ENCODE results near the gene FIGN. TPM values are rescaled to one million over a fixed set of nuclear protein-coding genes. Genes with fewer than 3 reads are reported as not detected.

The FIGN gene
- total RNA-seq, 2 donors from 2014 or later: 0.79 to 1.5 TPM

DNA sequence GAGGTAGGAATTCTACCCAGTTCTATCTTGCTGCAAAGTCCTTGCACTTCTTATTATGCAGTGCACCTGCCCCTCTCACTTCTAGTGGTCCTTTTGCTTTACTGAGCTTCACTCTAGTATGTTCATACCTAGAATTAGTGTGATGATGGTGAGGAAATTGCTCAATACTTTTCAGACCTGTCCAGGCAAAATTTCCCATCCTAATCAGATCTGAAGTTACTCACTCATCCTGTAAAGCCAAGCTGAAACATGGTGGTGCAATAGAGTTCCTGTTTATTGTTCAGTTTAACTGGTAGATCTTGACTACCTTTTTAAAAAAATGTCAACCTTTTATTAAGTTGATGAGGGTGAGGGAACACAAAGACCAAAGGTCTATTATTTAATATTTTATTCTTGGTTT is 12.6 kb upstream of the FIGN start:
- ATAC-seq (no peak), DNase-seq (no peak)
- intact Hi-C loops (cut with DNase I, micrococcal nuclease): no loop called here

DNA sequence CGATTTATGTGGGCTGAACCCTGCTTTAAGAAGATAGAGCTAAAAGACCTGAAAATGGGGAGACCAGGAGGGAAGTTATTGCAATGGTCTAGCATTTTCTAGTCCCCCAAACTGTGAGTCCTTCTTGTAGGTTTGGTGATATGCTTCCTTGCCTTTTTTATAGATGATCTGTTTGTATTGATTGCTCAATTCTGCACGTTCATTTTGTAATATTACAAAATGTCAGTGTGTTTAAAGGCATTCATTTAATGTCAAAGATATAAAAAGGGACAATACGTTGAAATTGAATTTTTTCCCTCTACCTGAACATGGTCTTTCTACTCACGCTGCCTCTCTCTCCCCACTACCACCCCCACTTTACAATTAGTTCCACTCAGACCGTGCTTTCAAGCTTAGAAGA is 5.6 kb upstream of the FIGN start:
- intact Hi-C loops (cut with DNase I, micrococcal nuclease): no loop called here
- ATAC-seq: no peak
- DNase-seq: no peak

DNA sequence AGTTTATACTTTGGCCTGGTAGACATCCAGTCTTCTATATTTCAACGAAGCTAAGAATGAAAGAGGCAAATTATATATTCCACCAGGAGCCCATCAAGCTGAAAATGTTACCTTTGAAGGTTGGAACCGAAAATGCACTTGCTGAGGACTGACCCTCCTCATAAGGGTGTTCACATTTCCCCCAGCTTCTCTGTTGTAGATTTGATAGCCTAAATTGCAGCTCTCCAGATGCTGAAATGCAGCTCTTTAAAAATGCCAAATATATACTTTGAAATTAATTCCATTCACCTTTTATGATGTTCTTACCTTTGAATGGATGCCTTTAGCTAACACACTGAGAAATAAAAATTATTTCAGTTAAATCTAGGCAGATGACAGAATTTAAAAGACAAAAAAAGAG is 1.8 kb upstream of the FIGN start:
- ATAC-seq (no peak), DNase-seq (no peak)
- intact Hi-C loops (cut with DNase I, micrococcal nuclease): no loop called here

DNA sequence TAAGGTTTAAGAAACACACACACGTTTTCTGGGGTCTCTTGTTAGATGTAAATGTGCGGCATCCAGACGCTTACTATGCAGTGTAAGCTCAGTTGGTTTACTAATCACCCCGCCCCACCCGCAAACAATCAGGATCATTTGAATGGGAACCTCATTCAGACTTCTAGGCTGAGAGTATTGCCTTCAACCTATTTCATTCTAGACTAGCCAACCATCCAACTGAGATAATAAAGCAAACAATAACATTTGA is 1.3 kb upstream of the FIGN start:
- ATAC-seq: no peak
- intact Hi-C loops (cut with DNase I, micrococcal nuclease): no loop called here
- no peak for DNase-seq

DNA sequence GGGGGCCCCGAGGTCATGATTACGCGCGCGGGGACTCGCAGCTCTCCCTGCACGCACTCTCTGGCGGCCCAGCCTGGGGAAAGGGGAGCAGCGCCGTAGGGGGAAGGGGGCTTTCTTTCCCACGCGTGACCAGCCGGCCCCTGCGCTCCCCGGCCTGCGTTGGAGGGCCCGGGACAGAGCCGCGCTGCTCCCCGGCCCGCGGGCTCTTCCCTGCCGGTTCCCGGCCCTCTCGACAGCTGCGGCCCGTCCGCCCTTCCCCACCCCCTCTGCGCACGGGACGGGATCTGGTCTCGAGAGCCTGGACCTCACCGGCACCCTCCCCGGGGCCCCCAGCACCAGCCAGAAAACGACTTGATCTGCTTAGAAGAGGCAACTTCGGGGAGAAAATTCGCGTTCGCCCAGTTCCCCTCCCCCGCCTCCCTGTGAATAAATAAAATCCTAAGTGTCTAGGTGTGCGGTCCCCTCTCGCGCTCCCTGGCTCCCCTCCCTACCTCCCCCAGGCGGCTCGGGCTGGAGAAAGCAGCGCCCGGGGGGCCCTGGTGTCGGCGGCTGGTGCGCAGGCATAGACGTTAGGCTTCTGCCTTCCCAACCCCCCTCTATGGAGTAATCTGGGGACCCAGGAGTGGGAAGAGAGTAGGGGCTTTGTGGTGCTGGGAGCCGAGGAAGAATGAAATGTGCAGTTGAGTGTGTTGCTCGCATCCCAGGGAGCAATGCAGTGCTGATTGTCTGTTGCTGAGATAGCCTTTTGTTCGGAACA is 803 bp upstream of the FIGN start:
- DNase-seq: peak in 1 of 2 donors; percentile 9
- peak; percentile 16 for ATAC-seq
- intact Hi-C loops (cut with DNase I, micrococcal nuclease): no loop called here

DNA sequence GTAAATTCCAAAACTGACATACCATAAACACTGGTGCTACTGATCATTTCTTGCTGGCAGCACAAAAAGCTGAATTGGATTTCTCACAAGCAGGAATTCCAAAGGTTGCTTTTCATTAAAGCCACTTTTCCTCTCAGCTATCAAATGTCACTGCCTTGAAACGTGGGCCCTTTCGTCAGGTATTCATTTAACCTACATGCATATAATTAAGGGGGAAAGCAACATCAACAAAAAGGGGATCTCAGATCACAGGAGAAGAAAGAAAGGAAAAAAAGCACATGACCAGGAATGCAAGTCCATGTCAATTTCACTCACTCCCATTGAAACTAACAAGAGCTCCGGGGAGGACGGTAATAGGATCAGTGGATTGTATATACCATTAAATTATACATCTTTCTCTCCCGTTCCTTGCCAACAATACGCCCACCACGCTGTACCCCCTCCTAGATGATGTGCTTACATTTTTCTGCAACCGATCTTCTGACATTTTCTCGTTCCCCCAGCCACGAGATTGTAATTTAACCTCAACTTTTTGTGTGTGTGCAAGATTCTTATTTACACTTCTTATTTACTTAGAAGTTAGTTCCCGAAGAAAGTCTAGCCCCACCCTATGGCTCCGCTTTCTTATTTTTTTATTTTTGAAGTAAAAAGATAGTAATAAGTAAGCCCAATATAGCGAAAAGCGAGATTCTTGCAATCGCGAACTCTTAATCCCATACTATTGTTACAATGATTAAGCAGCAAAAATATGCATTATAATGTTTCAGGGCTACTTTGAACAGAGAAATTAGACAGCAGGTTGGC is 725 bp downstream of the FIGN start:
- DNase-seq (no peak), ATAC-seq (no peak)
- intact Hi-C loops (cut with DNase I, micrococcal nuclease): no loop called here

DNA sequence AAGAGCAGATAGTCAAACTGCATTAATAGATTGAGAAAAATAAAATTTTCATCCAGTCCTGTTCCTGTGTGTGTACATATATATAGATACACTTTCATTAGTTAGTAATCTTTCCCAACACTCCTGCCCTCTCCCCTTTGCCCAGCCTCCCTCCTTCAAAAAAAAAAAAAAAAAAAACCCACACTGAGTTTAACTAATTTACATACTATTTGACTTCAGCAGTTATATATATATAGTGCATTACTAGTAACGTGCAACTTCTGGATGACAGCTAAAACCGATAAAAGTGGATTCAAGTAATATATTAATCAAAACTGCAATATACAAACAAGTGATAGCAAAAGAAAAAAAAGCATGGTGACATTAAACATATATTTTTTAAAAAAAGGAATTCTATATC is 1.4 kb downstream of the FIGN start:
- ATAC-seq (no peak), DNase-seq (no peak)
- intact Hi-C loops (cut with DNase I, micrococcal nuclease): no loop called here

DNA sequence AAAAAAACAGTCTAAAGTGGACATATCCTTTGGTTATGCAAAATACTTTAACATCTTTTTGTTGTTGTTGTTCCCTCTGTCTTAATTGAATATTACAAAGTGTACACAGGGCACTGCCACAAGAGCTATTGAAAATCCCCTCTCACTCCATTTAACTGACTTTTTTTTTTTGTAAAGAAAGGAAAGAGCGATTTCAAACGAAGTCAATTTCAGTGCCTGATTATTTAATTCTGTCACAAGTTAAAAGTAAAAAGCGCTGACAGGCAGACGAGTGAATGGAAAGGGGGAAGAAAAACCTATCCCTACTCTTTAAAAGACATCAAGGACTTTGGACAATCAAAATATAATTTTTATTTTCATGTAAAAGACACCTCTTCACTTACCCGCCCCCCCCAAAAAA is 1.9 kb downstream of the FIGN start:
- intact Hi-C loops (cut with DNase I, micrococcal nuclease): no loop called here
- DNase-seq (no peak), ATAC-seq (no peak)

DNA sequence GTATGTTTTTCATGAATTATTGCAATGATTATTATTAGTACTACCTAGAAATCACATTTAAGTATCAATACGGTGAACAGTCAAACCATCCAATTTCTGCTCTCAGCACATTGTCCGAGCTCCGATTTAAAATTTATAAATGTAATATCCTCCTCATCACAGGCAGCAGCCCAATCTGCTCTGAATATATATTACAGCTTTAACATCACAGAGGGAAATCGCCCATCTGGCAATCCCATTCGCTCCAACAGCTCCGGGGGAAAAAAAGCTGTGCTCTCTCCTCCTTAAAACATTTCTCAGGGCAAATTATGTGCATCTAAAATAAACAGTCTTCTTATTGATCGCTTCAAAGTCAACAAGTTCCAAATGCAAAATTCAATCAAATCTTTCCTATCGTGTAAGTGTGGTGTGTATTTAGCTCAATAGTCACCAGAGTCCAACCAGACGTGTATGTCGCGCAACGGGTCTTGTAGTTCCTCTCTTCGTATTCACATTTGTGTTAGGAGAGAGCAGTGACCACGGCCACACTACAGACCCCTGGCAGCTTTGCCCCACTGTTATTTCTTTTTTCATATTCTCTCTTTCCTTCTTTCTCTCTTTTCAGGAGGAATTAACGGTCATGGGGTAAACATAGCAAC is 2.4 kb downstream of the FIGN start:
- ATAC-seq (no peak), DNase-seq (no peak)
- intact Hi-C loops (cut with DNase I, micrococcal nuclease): no loop called here

DNA sequence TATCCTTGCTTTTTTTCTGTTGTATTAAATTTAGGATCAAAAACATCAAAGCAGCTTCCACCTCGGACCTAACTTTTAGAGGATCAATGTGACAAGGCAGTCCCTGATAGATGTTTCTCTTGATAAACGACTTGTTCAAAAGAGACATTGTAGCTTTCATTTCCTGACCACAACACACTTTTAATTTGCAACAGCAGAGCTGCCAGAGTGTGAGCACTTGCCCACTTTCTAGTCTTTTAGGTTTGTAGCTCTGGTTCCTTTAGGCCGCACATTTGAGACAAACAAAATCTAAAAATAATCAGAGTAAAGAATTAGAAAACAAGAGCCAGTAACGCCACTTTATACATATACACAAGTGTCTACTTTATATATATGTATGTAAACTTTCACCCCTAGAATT is 3.1 kb downstream of the FIGN start:
- DNase-seq (no peak), ATAC-seq (no peak)
- intact Hi-C loops (cut with DNase I, micrococcal nuclease): no loop called here

DNA sequence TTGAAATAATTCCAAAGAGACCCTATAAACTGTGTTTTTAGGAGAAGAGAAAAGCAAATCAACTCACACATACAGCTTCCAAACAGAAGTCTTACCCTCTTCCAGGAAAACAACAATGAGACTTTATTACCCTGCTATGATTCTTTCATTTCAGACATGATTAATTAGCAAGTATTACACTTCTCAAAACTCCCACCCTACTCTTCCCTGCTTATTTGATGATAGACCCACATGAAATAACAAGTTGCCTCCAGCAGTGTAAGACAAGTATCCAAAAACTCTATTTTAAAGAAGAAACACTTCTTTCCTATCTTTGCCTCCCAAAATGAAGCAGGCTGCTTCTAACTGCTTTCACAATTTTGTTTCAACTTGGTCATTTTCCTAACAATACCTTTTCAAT is 4.1 kb downstream of the FIGN start:
- ATAC-seq (no peak), DNase-seq (no peak)
- intact Hi-C loops (cut with DNase I, micrococcal nuclease): no loop called here

DNA sequence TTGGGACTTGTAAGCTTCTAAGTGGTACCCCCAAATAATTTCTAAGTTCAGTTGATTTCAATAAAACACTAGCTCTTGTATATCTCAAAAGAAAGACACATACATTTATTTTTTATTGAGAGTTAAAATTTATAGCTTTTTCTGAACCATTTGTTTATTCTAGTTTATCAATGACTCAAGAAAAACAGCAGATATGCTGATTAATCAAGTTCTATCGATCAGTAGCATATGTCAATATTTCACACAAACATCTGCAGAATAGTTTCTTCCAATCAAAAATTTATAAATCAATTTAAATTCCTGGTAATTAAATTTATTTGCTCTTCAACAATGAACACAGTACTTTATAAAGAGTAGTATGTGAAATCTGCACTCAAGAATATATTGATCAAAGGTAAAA is 5.3 kb downstream of the FIGN start:
- DNase-seq (no peak), ATAC-seq (no peak)
- intact Hi-C loops (cut with DNase I, micrococcal nuclease): no loop called here

DNA sequence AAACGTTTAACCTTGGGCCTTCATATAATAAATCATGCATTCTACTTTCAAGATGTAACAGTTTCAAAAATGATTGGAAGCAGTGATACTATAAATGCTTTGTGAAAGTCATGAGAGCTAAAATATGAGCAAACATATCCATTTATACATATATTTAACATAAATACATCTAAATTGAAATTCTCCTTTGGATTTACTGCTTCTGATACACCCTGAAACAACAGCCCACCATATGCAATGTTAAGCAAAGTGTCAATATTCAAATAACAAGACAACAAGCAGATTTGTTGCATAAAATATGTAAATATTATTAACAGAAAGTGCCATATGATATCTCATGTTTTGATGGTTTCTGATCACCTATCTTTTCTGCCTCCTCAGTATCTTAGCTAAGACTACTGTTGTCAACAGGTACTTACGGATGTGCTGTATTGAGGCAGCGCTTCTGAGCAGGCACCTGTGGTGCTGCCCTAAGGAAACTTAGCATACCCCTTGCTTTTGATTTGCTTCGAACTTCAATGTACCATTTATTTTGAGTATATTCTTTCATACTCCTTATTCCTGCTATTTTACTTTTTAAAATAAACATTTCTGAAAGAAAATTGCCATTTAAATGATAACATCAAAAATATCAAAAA is 6.1 kb downstream of the FIGN start:
- DNase-seq: no peak
- ATAC-seq: no peak
- intact Hi-C loops (cut with DNase I, micrococcal nuclease): no loop called here

DNA sequence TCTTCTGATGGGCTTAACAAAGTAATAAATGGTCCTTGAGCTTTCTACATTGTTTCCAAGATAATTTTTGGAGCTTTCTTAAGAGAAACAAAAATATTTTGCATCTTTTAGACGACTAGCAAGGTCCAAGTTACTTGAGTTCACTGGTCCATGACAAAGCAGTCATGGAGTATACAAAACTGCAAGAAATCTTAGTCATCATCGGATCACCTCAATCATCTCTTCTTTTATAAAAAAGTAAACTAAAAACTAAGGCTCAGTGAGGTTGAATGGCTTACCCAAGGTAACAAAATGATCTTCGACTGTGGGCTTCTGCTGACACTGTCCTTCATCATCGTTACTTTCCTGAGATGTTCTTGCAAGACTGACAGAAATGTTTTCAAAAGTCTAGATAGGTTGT is 11.9 kb downstream of the FIGN start:
- intact Hi-C loops (cut with DNase I, micrococcal nuclease): no loop called here
- ATAC-seq (no peak), DNase-seq (no peak)

DNA sequence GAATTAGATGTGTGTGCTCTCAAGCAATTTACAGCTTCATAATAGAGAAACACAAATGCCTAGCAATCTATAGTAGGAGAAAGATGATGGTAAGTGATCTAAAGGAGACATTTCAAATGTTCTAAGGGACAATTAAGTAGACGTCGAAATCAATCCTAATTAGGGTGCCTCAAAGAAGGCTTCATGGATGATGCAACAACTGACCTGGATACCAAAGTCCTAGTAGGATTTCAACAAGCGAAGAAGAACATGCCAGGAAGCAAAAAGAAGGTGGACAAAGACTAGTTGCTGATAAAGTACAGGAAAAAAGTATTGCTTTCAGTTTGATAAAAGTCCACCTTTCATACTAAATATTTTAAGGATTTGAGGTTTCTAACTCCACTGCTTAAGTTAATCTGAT is 12.5 kb downstream of the FIGN start:
- no peak for ATAC-seq

DNA sequence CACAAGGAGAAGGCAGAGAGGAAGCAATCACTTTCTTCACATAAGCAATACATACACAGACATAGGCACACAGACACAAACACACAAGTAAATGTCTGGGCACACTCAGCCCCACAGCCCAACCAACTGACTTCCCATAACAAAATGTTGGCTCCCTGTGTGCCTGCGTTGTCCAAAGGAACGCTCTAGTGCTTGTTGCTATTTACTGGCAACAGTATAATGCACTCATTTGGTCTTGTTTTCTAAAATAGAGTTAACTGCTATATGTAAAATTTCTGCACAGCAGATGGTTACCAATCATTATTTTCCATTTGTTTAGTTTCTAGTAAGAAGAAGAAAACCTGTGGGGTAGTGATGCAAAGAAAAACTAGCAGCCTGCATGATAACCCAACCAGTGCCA is 16.5 kb downstream of the FIGN start:
- intact Hi-C loops (cut with DNase I, micrococcal nuclease): no loop called here
- no peak for ATAC-seq
- no peak for DNase-seq

More for the DNA sequence above, 12.5 kb downstream of the FIGN start:
- intact Hi-C loops (cut with DNase I, micrococcal nuclease): no loop called here
- no peak for DNase-seq

DNA sequence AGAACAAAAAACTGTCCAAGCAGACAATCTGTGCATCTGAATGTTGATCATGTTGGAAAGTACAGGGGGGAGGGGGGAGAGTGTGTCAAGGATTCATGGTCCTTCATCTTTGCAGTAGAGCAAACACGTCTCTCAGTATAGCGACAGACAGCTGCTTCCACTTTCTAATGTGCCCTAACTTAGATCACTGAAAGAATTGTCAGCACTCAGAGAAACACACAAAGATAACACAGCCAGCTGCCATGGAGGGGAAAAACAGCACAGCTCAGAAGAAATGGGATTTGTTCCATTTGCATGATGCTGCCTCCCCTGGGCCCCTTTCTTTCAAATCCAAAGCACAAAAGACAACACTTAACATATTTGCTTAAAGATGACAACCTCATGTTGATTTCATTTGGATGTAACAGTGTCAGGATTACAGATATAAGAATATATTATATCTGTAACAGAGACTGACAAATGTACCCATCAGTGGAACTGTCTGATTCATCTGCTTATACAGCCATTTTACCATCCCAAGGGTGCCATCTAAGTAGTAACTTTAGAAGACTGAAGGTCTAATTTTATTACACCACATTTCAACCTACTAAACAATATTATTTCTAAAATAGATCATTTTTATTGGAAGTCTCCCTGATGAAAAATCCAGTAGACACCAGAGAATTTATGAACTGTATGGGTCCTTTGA is 17.7 kb downstream of the FIGN start:
- DNase-seq: no peak
- intact Hi-C loops (cut with DNase I, micrococcal nuclease): no loop called here
- no peak for ATAC-seq

DNA sequence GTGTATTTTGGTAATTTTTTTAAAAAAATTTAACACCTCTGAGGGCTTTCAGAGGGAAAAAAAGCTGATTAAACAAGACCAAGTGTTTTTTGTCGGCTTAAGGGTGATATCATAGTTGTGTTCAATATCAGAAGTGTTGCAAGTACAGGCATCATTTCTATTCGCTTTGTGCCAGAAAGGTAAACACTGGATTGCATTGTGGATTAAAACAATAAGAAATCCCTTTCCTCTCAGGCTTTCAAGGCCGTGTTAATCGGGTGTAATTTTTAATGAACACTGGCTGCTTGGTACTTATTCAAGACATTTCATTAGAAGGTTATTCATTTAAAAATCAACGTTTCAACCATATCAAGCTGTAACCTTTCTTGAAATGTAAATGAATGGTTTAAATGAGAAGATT is 18.3 kb downstream of the FIGN start:
- ATAC-seq (no peak), DNase-seq (no peak)
- intact Hi-C loops (cut with DNase I, micrococcal nuclease): no loop called here

DNA sequence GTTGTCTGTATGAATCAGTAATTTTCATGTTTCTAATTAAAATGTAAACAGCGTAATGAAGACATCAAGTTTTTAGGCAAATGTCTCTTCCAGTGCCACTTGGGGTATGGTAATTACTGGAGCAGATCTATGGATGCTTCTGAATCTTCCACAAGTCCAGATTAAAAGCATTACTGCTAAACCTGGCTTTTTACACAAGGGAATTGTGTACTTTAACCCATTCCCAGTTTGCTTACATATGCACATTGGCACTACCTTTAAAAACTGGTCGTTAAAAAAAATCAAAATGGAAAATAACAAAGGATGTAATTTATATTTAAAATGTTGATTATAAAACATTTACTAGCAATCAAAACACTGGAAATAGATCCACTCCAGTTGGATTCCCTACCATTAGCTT is 19.7 kb downstream of the FIGN start:
- intact Hi-C loops (cut with DNase I, micrococcal nuclease): no loop called here
- ATAC-seq (no peak), DNase-seq (no peak)

DNA sequence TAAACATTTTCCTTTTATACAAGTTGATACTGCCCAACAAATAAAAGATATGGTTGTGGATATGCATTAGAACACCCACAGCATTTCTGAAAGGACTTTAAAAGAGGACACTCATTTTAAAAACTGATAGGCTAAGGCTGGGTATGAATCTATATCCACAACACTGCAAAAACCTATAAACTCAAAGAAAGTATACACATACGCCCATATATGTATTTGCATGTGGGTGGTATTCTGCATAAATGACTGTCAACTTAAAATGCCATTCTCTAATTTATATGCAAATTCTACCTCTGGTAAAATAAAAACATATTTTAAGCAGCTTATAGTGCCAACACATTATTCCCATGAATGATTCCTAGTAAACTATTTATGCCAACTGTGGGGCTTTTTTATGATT is 20.1 kb downstream of the FIGN start:
- intact Hi-C loops (cut with DNase I, micrococcal nuclease): no loop called here
- DNase-seq (no peak), ATAC-seq (no peak)

Data from left colon (tissue), 2 donors.